MV-4-11 (cell line): ENCODE data around the gene ZNF618.

ENCODE experiments used
- DNase-seq: peaks from one replicate; lab custom pipeline; 2025; lab: John Stamatoyannopoulos, UW

The ZNF618 gene

DNA sequence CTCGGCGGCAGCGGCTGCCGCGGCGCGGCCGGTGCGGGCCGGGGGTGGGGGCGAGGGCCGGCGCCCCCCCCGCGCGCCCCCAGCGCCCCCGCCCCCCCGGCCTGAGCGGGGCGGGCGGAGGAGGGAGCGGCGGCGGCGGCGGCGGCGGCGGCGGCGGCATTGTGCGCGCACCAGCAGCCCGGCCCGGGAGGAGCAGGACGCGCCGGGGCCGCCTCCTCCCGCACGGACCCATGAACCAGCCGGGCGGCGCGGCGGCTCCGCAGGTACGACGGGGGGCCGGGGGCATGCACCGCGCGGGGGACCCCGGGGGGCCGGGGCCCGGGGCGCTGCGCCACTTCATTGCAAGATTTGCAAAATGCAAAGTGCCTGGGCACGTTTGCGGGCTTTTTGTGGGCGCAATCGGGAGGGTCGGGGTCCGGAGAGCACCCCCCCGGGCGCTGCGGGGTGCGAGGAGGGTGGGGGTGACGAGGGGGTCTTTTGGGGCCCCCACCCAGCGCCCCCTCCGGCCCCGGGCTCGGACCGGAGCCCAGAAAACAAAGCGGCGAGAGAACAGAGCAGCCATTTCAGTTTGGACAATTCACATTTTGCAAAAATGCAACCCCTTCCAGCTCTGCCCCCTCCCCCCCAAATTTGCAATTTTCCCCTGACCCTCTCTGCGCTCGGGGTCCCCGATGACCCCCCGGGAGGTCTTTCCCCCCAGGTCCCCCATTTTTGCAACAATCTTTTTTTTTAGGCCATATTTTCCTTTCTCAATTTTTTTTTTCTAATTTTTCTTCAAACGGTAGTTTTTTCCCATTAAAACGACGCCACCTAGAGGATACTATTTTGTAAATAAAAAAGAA, at the start of gene ZNF618:
TSS of gene ZNF618 (plus strand) at position 159 of the 842 bp plus-strand sequence. CDS start at position 231, 72 bp downstream.
- peak; percentile 25 for DNase-seq

- DNase-seq: peak; percentile 2
These were observed 47.9 kb upstream of the ZNF618 start for GRCh38 chr9:113828221-113828620.

DNA sequence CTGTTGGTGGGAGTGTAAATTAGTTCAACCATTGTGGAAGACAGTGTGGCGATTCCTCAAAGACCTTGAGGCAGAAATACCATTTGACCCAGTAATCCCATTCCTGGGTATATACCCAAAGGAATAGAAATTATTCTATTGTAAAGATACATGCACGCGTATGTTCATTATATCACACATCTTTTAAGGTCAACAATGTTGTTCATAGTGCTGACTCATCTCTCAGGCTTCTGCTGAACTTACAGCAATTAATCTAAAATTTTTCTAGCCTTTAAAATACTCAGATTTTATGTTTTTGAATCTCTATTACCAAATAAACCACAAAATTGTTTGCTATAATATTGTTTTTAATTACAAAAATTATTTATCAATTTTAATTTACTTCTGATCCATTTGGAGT, 38.8 kb upstream of the ZNF618 start:
- DNase-seq: no peak

GRCh38 chr9:113842086-113842485, 34.0 kb upstream of the ZNF618 start:
- DNase-seq: no peak

- no peak for DNase-seq
These were observed 31.6 kb upstream of the ZNF618 start for GRCh38 chr9:113844466-113844865.

DNA sequence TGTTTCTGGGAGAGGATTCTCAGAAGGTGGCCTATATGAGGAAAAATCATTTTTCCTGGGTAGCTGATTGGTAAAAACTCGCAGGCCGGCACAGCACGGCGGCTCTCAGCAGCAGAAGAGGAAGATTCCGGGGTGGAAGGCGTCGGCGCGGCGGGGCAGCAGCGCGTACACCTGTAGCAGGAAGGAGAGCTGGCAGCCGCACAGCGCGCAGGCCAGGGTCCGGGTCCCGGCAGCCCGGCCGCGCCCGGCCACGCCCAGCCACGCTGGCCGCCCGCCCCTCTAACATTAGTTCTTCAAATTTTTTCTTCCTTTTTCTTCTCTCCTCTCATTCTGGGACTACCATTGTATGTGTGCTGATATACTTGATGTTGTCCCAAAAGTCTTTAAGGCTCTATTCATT, 24.8 kb upstream of the ZNF618 start:
- DNase-seq: no peak

DNA sequence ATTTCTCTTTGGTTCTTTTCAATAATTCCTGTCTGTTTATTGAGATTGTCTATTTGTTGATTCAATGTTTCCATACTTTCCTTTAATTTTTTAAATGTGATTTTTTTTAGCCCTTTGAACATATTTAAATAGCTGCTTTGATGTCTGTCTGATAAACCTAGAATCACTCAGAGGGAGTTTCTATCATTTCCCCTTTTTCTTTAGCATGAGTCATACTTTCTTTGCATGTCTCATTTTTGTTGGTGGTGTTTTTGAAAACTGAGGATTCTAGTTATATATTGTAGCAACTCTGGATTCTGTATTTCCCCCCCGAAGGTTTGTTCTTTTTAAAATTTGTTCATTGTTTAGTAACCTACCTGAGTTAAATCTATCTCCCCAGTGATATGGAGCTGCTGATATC, 24.2 kb upstream of the ZNF618 start:
- DNase-seq: peak; percentile 81

DNA sequence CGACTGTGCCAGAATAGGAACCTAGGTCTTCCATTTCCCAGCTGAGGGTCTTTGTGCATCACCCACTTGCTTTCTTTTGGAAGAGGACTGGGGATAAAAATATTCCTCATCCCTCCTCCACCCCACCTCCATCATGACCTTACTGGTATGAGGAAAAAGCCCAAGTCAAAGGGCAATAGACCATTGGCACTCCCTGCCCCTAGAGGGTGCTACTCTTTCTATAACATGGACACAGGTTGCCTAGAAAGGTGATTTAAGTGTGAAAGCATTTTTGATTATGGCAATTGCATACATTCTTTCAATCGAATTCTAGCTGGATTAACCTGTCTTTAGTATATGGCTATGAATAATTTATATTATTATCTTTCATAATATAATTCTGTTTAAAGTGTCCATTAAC, 22.8 kb upstream of the ZNF618 start:
- peak; percentile 14 for DNase-seq

- DNase-seq: no peak
These were observed 21.8 kb upstream of the ZNF618 start for GRCh38 chr9:113854310-113854709.

- peak; percentile 90 for DNase-seq
These were observed 18.2 kb upstream of the ZNF618 start for GRCh38 chr9:113857875-113858274.

DNA sequence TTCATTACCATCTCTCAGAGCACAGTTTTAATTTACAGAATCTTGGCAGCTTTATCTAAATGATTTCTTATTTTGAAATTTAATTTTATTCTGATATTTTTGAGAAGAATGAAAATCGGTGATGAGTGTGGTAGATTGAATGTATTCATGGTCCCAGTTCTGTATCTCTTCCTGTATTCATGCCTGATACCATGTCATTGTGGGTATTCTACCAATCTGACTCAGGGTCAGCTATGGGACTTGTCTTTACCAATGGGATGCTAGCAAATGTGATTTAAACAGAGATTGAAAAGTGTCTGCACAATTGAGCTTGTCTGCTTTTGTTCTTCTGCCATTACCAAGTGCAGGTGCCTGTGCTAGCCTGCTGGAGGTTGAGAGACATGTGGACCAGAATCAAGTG, 17.8 kb upstream of the ZNF618 start:
- DNase-seq: peak; percentile 67

GRCh38 chr9:113863345-113863744, 12.8 kb upstream of the ZNF618 start:
- no peak for DNase-seq

GRCh38 chr9:113868501-113868900, 7.6 kb upstream of the ZNF618 start:
- no peak for DNase-seq

GRCh38 chr9:113872485-113873143, 3.5 kb upstream of the ZNF618 start:
- DNase-seq: no peak

DNA sequence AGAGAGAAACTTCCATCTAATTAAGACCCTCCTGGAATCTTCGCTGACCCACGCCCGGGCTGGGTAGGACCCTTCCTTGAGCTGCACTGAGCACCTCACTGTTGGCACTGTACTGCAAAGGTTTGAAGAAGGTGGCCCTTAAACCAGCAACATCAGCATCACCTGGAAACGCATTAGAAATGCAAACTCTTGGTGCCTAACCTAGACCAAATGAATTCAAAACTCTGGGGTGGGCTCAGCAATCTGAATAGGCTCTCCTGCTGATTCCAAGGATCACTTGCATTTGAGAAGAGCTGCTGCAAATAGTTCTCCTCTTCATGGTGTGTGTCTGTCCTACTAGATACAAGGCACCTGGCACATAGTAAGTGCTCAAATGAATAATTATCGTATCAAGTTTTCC, 2.7 kb upstream of the ZNF618 start:
- no peak for DNase-seq

GRCh38 chr9:113873926-113874325, 2.2 kb upstream of the ZNF618 start:
- no peak for DNase-seq

GRCh38 chr9:113875459-113876150, 504 bp upstream of the ZNF618 start:
- no peak for DNase-seq

DNA sequence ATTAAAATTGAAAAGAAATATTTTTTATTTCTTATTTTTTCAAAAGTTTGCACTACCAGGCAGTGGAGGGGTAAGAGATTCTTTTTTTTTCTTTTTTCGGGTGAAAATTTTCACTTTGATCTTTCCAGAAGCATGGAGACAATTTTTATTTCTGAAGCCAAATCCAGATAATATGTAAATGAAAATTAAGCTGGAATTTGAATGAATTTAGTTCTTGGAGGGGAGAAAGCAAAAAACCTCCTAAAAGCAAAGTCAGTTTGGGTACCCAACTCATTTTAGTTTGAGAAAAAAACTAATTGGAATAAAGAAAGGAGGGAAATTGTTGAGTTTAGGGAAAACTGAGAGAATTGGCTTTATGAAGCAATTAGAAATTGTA, 872 bp downstream of the ZNF618 start:
- no peak for DNase-seq

GRCh38 chr9:113879318-113879717, 3.2 kb downstream of the ZNF618 start:
- peak; percentile 48 for DNase-seq

DNA sequence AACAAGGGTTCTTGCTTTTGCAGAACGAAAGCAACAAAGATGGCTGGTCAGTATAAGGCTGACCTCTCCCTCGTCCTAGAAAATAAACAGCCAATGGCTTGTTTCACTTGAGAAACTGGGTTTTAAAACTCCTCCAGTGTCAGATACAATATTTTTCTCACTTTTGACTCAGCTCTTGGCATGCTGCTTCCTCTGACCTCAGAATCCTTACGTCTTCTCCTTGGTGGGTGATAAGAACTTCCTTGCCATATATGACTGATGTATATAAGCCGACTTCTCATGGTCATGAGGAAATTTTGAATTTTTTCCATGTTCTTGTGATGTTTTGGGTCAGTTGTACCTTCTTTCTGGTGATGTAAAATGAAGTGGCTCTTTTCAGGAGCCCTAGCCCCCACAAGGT, 3.8 kb downstream of the ZNF618 start:
- DNase-seq: no peak

GRCh38 chr9:113882181-113882580, 6.1 kb downstream of the ZNF618 start:
- DNase-seq: no peak

DNA sequence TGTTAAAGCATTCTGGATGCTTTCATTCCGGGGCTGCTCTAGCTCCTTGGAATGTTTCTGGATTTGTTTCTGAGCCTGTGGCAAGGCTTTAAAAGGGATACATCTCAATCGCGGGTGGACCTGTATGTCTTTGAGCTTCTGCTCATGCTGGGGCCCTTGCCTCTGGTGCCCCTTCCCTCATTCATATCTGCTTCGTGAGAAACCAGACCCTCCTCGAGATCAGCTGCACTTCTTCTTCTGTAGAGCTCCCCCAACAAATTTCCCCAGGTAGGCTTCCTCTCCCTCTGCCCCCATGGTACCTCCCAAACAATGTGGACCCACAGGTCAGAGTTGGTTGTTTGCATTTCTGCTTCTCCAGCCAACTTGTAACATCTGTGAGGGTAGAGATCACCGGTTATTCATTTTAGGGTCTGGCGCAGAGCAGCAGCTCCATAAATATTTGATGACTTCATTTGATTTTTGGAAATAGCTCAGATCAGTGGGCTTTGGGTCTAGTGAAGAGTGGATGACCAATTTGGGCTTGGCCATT, 6.6 kb downstream of the ZNF618 start:
- DNase-seq: no peak
